ENCODE measurements around the gene NOS1.
"Not testable (repeated sequence)": the region's sequence is repeated elsewhere in the genome, so short reads cannot be mapped to it uniquely, and the experiment has no call there.

Gene NOS1

GRCh38 chr12:117361347-117361751 is at the start of gene NOS1:
NOS1 (minus strand) TSS chr12:117361626; CDS start chr12:117331069, 30,557 bp downstream.
- DNase-seq, result no peak

- DNase-seq, result no peak
Observed at GRCh38 chr12:117409286-117409685, 47.9 kb upstream of the NOS1 start.

- DNase-seq, result no peak
Observed at GRCh38 chr12:117408161-117408791, 46.9 kb upstream of the NOS1 start.

- no peak for DNase-seq
Observed at GRCh38 chr12:117404940-117405339, 43.5 kb upstream of the NOS1 start.

- no peak for DNase-seq
Observed at GRCh38 chr12:117404203-117404853, 42.9 kb upstream of the NOS1 start.

- DNase-seq, result no peak
Observed at GRCh38 chr12:117403586-117404139, 42.2 kb upstream of the NOS1 start.

- DNase-seq, result no peak
Observed at GRCh38 chr12:117402363-117402762, 40.9 kb upstream of the NOS1 start.

GRCh38 chr12:117400912-117401311 is 39.5 kb upstream of the NOS1 start:
- no peak for DNase-seq

GRCh38 chr12:117398482-117398881 is 37.1 kb upstream of the NOS1 start:
- DNase-seq, result not testable (repeated sequence)

- no peak for DNase-seq
Observed at GRCh38 chr12:117395766-117396165, 34.3 kb upstream of the NOS1 start.

- DNase-seq, result no peak
Observed at GRCh38 chr12:117394491-117394890, 33.1 kb upstream of the NOS1 start.

GRCh38 chr12:117393656-117394055 is 32.2 kb upstream of the NOS1 start:
- DNase-seq, result no peak

GRCh38 chr12:117390866-117391265 is 29.4 kb upstream of the NOS1 start:
- DNase-seq, result no peak

GRCh38 chr12:117388951-117389446 is 27.6 kb upstream of the NOS1 start:
- DNase-seq, result no peak

GRCh38 chr12:117387832-117388231 is 26.4 kb upstream of the NOS1 start:
- DNase-seq, result no peak

- no peak for DNase-seq
Observed at GRCh38 chr12:117384735-117385134, 23.3 kb upstream of the NOS1 start.

- no peak for DNase-seq
Observed at GRCh38 chr12:117380083-117380482, 18.7 kb upstream of the NOS1 start.

GRCh38 chr12:117377758-117378157 is 16.3 kb upstream of the NOS1 start:
- DNase-seq, result no peak

- DNase-seq, result no peak
Observed at GRCh38 chr12:117370588-117370987, 9.2 kb upstream of the NOS1 start.

- not testable (repeated sequence) for DNase-seq
Observed at GRCh38 chr12:117370000-117370399, 8.6 kb upstream of the NOS1 start.

- no peak for DNase-seq
Observed at GRCh38 chr12:117367006-117367638, 5.7 kb upstream of the NOS1 start.

- DNase-seq, result no peak
Observed at GRCh38 chr12:117365049-117365616, 3.7 kb upstream of the NOS1 start.

GRCh38 chr12:117363953-117364486 is 2.6 kb upstream of the NOS1 start:
- DNase-seq, result no peak
